22Rv1 (cell line): Measurements from ENCODE around the gene CDC34.

Experiments
- H3K27ac ChIP-seq: fragments of 450-650 bp; 2 replicates; pipeline ENCODE4 v1.5.1; 2017
- CTCF ChIP-seq: fragments of 450-650 bp; IDR thresholded peaks from 2 replicates; pipeline ENCODE4 v1.5.1; 2017; ENCODE audit warnings: mild to moderate bottlenecking
- ZFX ChIP-seq: fragments of 450-650 bp; IDR thresholded peaks from 2 replicates; pipeline ENCODE4 v1.6.1; 2017; ENCODE audit warnings: antibody characterized with exemption, borderline replicate concordance

Gene CDC34

GRCh38 chr19:543910-544608, 12.5 kb downstream of the CDC34 start, which contains the start of gene GZMM:
Gene GZMM, plus strand, starts transcription at chr19:544053. Its CDS starts 19 bp downstream, at chr19:544072.
- H3K27ac ChIP-seq: no peak within 1 kb of the TSS
- TF ChIP-seq CTCF (no peak), ZFX (no peak)

GRCh38 chr19:547117-547516, 15.6 kb downstream of the CDC34 start:
- TF ChIP-seq CTCF (no peak), ZFX (no peak)
- no peak overlapping the region for H3K27ac ChIP-seq

GRCh38 chr19:547836-548720, 16.5 kb downstream of the CDC34 start:
- no peak overlapping the region for H3K27ac ChIP-seq
- TF ChIP-seq ZFX (no peak), CTCF (peak; percentile 25)

GRCh38 chr19:548886-549830, 17.6 kb downstream of the CDC34 start:
- H3K27ac ChIP-seq: peak overlapping the region; percentile 47; the same call in 1 of the 2 replicates
- TF ChIP-seq ZFX (no peak), CTCF (peak; percentile 28; the same call in 1 of the 2 replicates)

GRCh38 chr19:554817-555216, 23.3 kb downstream of the CDC34 start:
- no peak overlapping the region for H3K27ac ChIP-seq
- TF ChIP-seq ZFX (no peak), CTCF (no peak)

GRCh38 chr19:555474-555808, 23.9 kb downstream of the CDC34 start:
- no peak overlapping the region for H3K27ac ChIP-seq

More at GRCh38 chr19:555474-555808, 23.9 kb downstream of the CDC34 start:
- TF ChIP-seq ZFX: no peak
- no peak for TF ChIP-seq CTCF
